A204.1 (cell line): ENCODE data around the gene MCAT.
"Not testable (repeated sequence)": the region's sequence is repeated elsewhere in the genome, so short reads cannot be mapped to it uniquely, and the experiment has no call there.

Experiments
- FAIRE-seq: peaks from 2 replicates; lab custom pipeline; 2012; peaks lifted over from hg19 to GRCh38; lab: Jason Lieb, UNC

The MCAT gene

GRCh38 chr22:43118953-43119458 is 24.2 kb downstream of the MCAT start:
- FAIRE-seq: no peak

GRCh38 chr22:43118024-43118849 is 25.0 kb downstream of the MCAT start:
- FAIRE-seq: no peak

GRCh38 chr22:43116932-43117331 is 26.3 kb downstream of the MCAT start:
- FAIRE-seq: no peak

GRCh38 chr22:43114958-43115357 is 28.2 kb downstream of the MCAT start:
- FAIRE-seq: no peak

GRCh38 chr22:43113526-43114251 is 29.5 kb downstream of the MCAT start:
- FAIRE-seq: no peak

- no peak for FAIRE-seq
Observed at GRCh38 chr22:43110927-43111623, 32.1 kb downstream of the MCAT start.

- no peak for FAIRE-seq
Observed at GRCh38 chr22:43110444-43110926, 32.7 kb downstream of the MCAT start, which contains the start of gene BIK. TSS of gene BIK (plus strand) at chr22:43110750. CDS start at chr22:43124023, 13,273 bp downstream.

GRCh38 chr22:43109921-43110443 is 33.2 kb downstream of the MCAT start:
- no peak for FAIRE-seq

- no peak for FAIRE-seq
Observed at GRCh38 chr22:43109511-43109910, 33.7 kb downstream of the MCAT start.

- no peak for FAIRE-seq
Observed at GRCh38 chr22:43106302-43106701, 36.9 kb downstream of the MCAT start.

- FAIRE-seq: not testable (repeated sequence)
Observed at GRCh38 chr22:43104950-43105349, 38.2 kb downstream of the MCAT start.

GRCh38 chr22:43104056-43104625 is 39.1 kb downstream of the MCAT start:
- not testable (repeated sequence) for FAIRE-seq

- no peak for FAIRE-seq
Observed at GRCh38 chr22:43101306-43101705, 41.9 kb downstream of the MCAT start.

GRCh38 chr22:43100225-43100624 is 43.0 kb downstream of the MCAT start:
- no peak for FAIRE-seq

GRCh38 chr22:43099095-43099494 is 44.1 kb downstream of the MCAT start:
- no peak for FAIRE-seq

- no peak for FAIRE-seq
Observed at GRCh38 chr22:43098356-43098755, 44.8 kb downstream of the MCAT start.

GRCh38 chr22:43096420-43096819 is 46.8 kb downstream of the MCAT start:
- FAIRE-seq: no peak

GRCh38 chr22:43094551-43094950 is 48.6 kb downstream of the MCAT start:
- FAIRE-seq: no peak

- no peak for FAIRE-seq
Observed at GRCh38 chr22:43094085-43094484, 49.1 kb downstream of the MCAT start.

- no peak for FAIRE-seq
Observed at GRCh38 chr22:43092085-43092484, 51.1 kb downstream of the MCAT start.

- FAIRE-seq: peak; percentile 77
Observed at GRCh38 chr22:43090130-43090789, 52.9 kb downstream of the MCAT start.
